HL-60 (cell line): ENCODE measurements around the gene CYP4F3.

Source experiments
- POLR2AphosphoS5 ChIP-seq: IDR thresholded peaks from 2 replicates; pipeline ENCODE4 v1.6.1; 2012; ENCODE audit warnings: low read depth
- SPI1 ChIP-seq: IDR thresholded peaks from 2 replicates; pipeline ENCODE4 v1.6.1; 2012; ENCODE audit warnings: low read depth, mild to moderate bottlenecking, borderline replicate concordance
- TF ChIP-seq, protein P1 (sequence below): IDR thresholded peaks from one replicate; pipeline ENCODE4 v1.5.1; 2011; ENCODE audit warnings: low read length, control low read depth, inconsistent platforms; ENCODE audit not compliant: insufficient read depth
- TF ChIP-seq, protein P2 (sequence below): IDR thresholded peaks from 2 replicates; pipeline ENCODE4 v1.6.1; 2012; ENCODE audit warnings: low read depth; ENCODE audit not compliant: insufficient replicate concordance

- TF ChIP-seq, protein P1, sequence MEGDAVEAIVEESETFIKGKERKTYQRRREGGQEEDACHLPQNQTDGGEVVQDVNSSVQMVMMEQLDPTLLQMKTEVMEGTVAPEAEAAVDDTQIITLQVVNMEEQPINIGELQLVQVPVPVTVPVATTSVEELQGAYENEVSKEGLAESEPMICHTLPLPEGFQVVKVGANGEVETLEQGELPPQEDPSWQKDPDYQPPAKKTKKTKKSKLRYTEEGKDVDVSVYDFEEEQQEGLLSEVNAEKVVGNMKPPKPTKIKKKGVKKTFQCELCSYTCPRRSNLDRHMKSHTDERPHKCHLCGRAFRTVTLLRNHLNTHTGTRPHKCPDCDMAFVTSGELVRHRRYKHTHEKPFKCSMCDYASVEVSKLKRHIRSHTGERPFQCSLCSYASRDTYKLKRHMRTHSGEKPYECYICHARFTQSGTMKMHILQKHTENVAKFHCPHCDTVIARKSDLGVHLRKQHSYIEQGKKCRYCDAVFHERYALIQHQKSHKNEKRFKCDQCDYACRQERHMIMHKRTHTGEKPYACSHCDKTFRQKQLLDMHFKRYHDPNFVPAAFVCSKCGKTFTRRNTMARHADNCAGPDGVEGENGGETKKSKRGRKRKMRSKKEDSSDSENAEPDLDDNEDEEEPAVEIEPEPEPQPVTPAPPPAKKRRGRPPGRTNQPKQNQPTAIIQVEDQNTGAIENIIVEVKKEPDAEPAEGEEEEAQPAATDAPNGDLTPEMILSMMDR = no peak
- TF ChIP-seq POLR2AphosphoS5 (peak; percentile 72), SPI1 (no peak)
- TF ChIP-seq, protein P2, sequence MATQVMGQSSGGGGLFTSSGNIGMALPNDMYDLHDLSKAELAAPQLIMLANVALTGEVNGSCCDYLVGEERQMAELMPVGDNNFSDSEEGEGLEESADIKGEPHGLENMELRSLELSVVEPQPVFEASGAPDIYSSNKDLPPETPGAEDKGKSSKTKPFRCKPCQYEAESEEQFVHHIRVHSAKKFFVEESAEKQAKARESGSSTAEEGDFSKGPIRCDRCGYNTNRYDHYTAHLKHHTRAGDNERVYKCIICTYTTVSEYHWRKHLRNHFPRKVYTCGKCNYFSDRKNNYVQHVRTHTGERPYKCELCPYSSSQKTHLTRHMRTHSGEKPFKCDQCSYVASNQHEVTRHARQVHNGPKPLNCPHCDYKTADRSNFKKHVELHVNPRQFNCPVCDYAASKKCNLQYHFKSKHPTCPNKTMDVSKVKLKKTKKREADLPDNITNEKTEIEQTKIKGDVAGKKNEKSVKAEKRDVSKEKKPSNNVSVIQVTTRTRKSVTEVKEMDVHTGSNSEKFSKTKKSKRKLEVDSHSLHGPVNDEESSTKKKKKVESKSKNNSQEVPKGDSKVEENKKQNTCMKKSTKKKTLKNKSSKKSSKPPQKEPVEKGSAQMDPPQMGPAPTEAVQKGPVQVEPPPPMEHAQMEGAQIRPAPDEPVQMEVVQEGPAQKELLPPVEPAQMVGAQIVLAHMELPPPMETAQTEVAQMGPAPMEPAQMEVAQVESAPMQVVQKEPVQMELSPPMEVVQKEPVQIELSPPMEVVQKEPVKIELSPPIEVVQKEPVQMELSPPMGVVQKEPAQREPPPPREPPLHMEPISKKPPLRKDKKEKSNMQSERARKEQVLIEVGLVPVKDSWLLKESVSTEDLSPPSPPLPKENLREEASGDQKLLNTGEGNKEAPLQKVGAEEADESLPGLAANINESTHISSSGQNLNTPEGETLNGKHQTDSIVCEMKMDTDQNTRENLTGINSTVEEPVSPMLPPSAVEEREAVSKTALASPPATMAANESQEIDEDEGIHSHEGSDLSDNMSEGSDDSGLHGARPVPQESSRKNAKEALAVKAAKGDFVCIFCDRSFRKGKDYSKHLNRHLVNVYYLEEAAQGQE = no peak
These were observed at the start of gene CYP4F3 for GRCh38 chr19:15640294-15640903.
